Mesothelial cell of epicardium (in vitro differentiated cells): Measurements from ENCODE around the gene FGFRL1. TPM values are rescaled to one million over a fixed set of nuclear protein-coding genes. Genes with fewer than 3 reads are reported as not detected.

Source experiments
- DNase-seq, 2 experiments: peaks; one replicate each; pipeline ENCODE4 v3.0.0; 2021; ENCODE audit warnings: low spot score in 2 of 2; ENCODE audit not compliant: unreplicated experiment in 2 of 2
- H3K27ac Mint-ChIP-seq: 2 replicates; pipeline ENCODE4 v1.8.0; 2021; ENCODE audit warnings: mixed read lengths
- H3K27me3 Mint-ChIP-seq: 2 replicates; pipeline ENCODE4 v1.8.0; 2021; ENCODE audit warnings: low read depth, mixed read lengths
- H3K36me3 Mint-ChIP-seq: 2 replicates; pipeline ENCODE4 v1.8.0; 2021; ENCODE audit warnings: mixed read lengths
- H3K4me1 Mint-ChIP-seq: 2 replicates; pipeline ENCODE4 v1.8.0; 2021; ENCODE audit warnings: mixed read lengths
- H3K4me3 Mint-ChIP-seq: 2 replicates; pipeline ENCODE4 v1.8.0; 2021; ENCODE audit warnings: mild to moderate bottlenecking, moderate library complexity, mixed read lengths
- H3K9me3 Mint-ChIP-seq: 2 replicates; pipeline ENCODE4 v1.8.0; 2021; ENCODE audit warnings: mixed read lengths
- total RNA-seq: library from RNA; stranded (reverse); gene quantifications from 3 replicates; pipeline ENCODE4 v1.2.1, GENCODE V29; 2021
- TF ChIP-seq, protein P1 (sequence below): fragments of 200-600 bp; sonication (generic); IDR thresholded peaks from one replicate; pipeline ENCODE4 v1.5.0; 2021; ENCODE audit warnings: antibody characterized with exemption; ENCODE audit not compliant: unreplicated experiment

Gene FGFRL1
- total RNA-seq, 1 donor from 2014 or later = 37.4 TPM

DNA sequence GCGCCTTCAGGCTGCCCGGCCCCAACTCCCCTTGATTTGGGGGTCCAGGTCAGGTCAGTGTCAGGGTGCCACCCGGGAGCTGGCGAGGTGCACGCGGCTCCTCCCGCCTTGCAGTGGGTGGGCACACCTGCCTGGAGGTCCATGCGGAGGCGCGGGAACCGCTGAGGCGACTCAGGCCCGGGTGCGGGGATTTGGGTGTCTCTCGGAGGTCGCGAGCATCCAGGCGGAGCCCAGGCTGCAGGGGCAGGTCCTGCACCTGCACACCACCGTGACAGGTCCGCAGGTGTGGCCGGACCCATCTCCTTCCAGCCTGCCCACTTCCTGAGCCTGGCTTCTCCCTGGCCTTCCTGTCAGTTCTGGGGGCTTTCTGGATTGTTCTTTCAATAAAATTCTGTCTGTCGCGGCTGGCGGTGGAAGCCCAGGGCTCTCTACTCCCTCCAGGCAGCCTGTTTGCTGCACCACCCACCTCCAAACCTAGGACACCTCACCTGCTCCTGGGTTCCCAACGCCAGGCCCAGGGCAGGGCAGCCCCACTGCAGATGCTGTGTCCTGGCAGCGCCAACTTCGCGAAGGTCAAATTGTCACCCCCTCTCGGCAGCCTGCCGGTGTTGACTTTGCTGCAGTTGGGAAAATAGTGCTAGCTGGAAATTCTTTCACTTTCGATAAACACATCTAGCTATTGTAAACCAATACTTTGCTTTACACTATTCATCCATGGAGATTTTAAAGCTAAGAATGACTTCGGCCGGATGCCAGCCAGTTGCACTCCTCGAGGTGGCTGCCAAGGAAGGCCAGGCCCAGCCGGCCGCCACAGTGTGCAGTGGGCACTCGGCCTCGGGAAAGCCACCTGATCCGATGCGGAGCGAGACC is 35.9 kb downstream of the FGFRL1 start:
- Mint-ChIP-seq H3K9me3 (no peaks in the 10 kb centered on the region), H3K27ac (no peak overlapping the region)

DNA sequence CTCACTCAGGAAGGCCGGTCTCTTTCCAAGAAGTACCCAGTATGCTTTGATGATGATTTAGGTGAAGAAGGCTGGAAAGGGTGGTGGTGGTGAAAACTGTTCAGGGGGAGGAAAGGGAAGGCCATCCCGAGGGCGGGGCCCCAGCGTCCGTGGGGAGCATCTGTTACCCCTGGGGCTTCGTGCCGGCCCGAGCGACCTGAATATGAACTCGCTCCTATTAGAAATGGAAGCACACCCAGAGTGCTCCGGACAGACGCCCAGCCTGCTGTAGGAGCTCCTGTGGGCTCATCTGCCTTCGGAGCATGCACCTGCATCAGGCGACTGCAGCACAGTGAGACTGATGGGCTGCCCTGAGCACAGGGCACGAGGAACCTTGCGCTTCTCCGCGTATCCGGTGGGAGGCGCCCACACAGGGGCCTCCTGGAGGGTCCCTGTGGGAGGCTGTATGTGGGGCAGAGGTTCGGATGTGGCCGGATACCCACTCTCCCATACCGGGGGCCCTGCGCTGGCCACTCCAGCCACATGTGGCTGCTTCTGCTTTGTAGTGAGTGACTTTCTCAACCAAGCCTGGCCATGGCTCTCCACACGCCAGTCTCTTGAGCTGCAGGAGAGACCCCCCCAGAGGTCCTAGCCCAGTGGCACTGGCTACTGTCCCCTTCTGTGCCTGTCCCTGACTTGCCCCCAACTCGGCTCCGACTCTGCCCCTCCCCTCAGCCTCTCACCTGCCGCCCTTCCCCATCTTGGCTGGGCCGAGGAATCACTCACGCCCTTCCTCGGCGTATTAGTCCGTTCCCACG is 36.7 kb downstream of the FGFRL1 start:
- Mint-ChIP-seq H3K36me3 (no peaks in the 10 kb centered on the region), H3K4me1 (peaks cover 9% of the 10 kb centered on the region), H3K27me3 (peaks cover 72% of the 10 kb centered on the region), H3K9me3 (no peaks in the 10 kb centered on the region), H3K27ac (no peak overlapping the region), H3K4me3 (no peak overlapping the region)
- no peak for DNase-seq
- TF ChIP-seq, protein P1, sequence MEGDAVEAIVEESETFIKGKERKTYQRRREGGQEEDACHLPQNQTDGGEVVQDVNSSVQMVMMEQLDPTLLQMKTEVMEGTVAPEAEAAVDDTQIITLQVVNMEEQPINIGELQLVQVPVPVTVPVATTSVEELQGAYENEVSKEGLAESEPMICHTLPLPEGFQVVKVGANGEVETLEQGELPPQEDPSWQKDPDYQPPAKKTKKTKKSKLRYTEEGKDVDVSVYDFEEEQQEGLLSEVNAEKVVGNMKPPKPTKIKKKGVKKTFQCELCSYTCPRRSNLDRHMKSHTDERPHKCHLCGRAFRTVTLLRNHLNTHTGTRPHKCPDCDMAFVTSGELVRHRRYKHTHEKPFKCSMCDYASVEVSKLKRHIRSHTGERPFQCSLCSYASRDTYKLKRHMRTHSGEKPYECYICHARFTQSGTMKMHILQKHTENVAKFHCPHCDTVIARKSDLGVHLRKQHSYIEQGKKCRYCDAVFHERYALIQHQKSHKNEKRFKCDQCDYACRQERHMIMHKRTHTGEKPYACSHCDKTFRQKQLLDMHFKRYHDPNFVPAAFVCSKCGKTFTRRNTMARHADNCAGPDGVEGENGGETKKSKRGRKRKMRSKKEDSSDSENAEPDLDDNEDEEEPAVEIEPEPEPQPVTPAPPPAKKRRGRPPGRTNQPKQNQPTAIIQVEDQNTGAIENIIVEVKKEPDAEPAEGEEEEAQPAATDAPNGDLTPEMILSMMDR = no peak

More for the DNA sequence above, 35.9 kb downstream of the FGFRL1 start:
- Mint-ChIP-seq H3K4me1 (peaks cover 11% of the 10 kb centered on the region), H3K27me3 (peaks cover 65% of the 10 kb centered on the region), H3K4me3 (peak overlapping the region; percentile 52), H3K36me3 (no peaks in the 10 kb centered on the region)
- TF ChIP-seq, protein P1 = no peak
- DNase-seq = peak in 1 of 2 experiments; percentile 21

DNA sequence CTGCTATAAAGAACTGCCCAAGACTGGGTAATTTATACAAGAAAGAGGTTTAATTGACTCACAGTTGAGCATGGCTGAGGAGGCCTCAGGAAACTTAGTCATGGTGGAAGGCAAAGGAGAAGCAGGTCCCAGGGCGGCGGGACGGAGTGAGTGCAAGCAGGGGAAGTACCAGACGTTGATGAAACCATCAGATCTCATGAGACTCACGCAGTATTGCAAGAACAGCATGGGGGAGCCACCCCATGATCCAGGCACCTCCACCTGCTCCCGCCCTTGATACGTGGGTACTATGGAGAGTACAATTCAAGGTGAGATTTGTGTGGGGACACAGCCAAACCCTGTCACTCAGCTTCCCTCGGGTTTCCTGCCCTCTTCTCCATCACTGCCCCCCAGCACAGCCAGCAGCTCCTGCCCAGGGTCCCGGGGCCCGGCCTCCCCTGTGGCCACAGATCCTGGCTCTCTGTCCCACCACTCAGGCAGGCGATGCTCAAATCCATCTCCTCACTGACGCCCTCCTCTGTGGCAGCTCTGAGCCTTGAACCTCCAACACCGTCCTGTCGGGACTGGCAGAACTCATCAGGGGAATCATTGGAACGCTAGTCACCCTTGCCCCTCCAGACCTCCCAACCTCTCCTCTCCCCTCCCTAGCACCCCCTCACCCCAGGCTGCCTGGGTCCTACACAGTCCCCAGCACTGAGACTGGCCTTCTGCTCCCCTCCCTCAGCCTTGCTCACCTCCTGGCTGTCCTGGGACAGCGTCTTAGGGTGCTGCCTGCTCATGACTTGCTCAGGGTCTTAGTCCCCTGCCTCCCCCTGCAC is 37.6 kb downstream of the FGFRL1 start:
- Mint-ChIP-seq H3K27ac (no peak overlapping the region), H3K4me3 (no peak overlapping the region), H3K27me3 (peaks cover 77% of the 10 kb centered on the region), H3K36me3 (no peaks in the 10 kb centered on the region), H3K9me3 (no peaks in the 10 kb centered on the region), H3K4me1 (peaks cover 6% of the 10 kb centered on the region)
- TF ChIP-seq, protein P1 = no peak
- no peak for DNase-seq

DNA sequence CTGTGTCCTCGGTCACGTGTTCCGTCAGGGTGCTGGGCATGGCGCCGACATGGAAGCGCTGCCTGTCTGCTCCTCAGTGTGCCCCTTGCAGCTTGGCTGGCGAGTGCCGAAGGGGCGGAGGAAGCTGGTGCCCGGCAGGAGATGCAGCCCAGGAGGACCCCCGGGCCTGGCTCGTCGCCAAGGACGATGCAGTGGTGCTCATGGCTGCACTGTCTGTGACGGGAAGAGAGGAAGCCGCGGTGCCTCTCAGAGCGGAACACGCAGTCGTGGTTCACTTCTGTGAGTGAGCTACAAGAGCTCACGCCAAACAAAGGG is 38.1 kb downstream of the FGFRL1 start:
- peaks cover 4% of the 10 kb centered on the region for H3K4me1 Mint-ChIP-seq
- H3K4me3 Mint-ChIP-seq = no peak overlapping the region
- peaks cover 78% of the 10 kb centered on the region for H3K27me3 Mint-ChIP-seq
- H3K36me3 Mint-ChIP-seq = no peaks in the 10 kb centered on the region
- H3K9me3 Mint-ChIP-seq = no peaks in the 10 kb centered on the region
- DNase-seq = peak in 1 of 2 experiments; percentile 21
- TF ChIP-seq, protein P1 = no peak
- no peak overlapping the region for H3K27ac Mint-ChIP-seq

DNA sequence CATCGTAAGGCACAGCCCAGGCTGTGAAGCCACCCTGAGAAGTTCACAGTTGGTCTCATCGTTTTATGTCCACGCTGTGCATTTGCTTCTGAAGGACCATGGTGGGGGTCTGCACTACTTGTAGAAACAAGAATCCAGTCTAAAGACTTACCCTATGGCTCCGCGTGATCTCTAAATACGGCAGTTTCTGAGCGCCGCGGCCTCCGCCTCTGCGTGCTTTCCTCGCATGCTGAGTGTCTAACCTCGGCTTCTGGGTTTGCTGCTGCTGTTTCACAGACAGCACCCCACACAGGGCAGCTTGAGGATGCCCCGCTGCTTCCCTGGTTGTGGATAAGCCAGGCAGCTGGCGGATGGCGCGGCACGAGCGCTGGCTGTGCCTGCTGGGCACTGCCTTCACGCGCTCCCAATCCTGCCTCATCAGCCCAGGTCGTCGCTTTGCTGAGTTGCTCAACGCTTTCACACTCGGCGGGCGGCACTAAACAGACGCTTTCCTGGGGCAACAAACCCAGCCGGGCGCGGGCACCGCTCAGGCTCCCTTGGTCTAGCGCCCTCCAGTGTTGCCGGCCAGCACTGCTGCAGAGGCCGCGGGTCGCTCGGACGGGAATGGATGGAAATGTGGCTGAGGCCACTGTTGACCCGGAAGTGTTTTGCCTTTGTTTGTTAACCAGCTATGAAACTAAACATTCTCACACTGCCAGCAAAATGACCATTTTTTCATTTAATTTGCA is 39.2 kb downstream of the FGFRL1 start:
- no peaks in the 10 kb centered on the region for H3K9me3 Mint-ChIP-seq
- TF ChIP-seq, protein P1 = peak; percentile 21
- H3K4me3 Mint-ChIP-seq = no peak overlapping the region
- peaks cover 75% of the 10 kb centered on the region for H3K27me3 Mint-ChIP-seq
- H3K27ac Mint-ChIP-seq = no peak overlapping the region
- H3K4me1 Mint-ChIP-seq = peaks cover 4% of the 10 kb centered on the region
- no peak for DNase-seq
- H3K36me3 Mint-ChIP-seq = no peaks in the 10 kb centered on the region
